ENCODE measurements around the gene MAPK8IP2.

- TF ChIP-seq, protein P1, sequence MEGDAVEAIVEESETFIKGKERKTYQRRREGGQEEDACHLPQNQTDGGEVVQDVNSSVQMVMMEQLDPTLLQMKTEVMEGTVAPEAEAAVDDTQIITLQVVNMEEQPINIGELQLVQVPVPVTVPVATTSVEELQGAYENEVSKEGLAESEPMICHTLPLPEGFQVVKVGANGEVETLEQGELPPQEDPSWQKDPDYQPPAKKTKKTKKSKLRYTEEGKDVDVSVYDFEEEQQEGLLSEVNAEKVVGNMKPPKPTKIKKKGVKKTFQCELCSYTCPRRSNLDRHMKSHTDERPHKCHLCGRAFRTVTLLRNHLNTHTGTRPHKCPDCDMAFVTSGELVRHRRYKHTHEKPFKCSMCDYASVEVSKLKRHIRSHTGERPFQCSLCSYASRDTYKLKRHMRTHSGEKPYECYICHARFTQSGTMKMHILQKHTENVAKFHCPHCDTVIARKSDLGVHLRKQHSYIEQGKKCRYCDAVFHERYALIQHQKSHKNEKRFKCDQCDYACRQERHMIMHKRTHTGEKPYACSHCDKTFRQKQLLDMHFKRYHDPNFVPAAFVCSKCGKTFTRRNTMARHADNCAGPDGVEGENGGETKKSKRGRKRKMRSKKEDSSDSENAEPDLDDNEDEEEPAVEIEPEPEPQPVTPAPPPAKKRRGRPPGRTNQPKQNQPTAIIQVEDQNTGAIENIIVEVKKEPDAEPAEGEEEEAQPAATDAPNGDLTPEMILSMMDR (IDR thresholded peaks at IDR 0.05), result no peak
- TF ChIP-seq POLR2A (IDR thresholded peaks at IDR 0.05) (peak in 1 of 4 donors; percentile 25), POLR2AphosphoS5 (IDR thresholded peaks at IDR 0.05) (peak; percentile 84 to 85), EP300 (IDR thresholded peaks at IDR 0.05) (peak in 3 of 4 donors; percentile 55 to 91 (median 81))
These were observed 55.8 kb downstream of the MAPK8IP2 start for GRCh38 chr22:50656122-50657070.
